Prostate gland (tissue), 2 donors: ENCODE results near the gene FBXO47.

Experiments
- POLR2A ChIP-seq: fragments of 450-650 bp; IDR thresholded peaks from one replicate; pipeline ENCODE4 v1.6.1; 2016; ENCODE audit warnings: antibody characterized with exemption, mild to moderate bottlenecking
- POLR2AphosphoS5 ChIP-seq: sonication (generic); formaldehyde crosslinking; IDR thresholded peaks from one replicate; pipeline ENCODE4 v1.6.1; 2017; ENCODE audit warnings: antibody characterized with exemption
- TF ChIP-seq, protein P1 (sequence below), 4 experiments: fragments of 200-600 bp in 2 of 4; fragments of 450-650 bp in 2 of 4; sonication (generic) in 2 of 4; IDR thresholded peaks; 1 replicate in 3 of 4; 2 replicates in 1 of 4; pipeline ENCODE4 v1.5.1; 2016 to 2019; ENCODE audit warnings: antibody characterized with exemption in 4 of 4, mild to moderate bottlenecking in 2 of 4, moderate library complexity in 2 of 4

- TF ChIP-seq, protein P1, sequence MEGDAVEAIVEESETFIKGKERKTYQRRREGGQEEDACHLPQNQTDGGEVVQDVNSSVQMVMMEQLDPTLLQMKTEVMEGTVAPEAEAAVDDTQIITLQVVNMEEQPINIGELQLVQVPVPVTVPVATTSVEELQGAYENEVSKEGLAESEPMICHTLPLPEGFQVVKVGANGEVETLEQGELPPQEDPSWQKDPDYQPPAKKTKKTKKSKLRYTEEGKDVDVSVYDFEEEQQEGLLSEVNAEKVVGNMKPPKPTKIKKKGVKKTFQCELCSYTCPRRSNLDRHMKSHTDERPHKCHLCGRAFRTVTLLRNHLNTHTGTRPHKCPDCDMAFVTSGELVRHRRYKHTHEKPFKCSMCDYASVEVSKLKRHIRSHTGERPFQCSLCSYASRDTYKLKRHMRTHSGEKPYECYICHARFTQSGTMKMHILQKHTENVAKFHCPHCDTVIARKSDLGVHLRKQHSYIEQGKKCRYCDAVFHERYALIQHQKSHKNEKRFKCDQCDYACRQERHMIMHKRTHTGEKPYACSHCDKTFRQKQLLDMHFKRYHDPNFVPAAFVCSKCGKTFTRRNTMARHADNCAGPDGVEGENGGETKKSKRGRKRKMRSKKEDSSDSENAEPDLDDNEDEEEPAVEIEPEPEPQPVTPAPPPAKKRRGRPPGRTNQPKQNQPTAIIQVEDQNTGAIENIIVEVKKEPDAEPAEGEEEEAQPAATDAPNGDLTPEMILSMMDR (IDR thresholded peaks at IDR 0.05), result no peak
- TF ChIP-seq POLR2AphosphoS5, result no peak
- TF ChIP-seq POLR2A, result no peak
Measured at GRCh38 chr17:38907930-38908675, 59.1 kb downstream of the FBXO47 start.
